ENCODE data around the gene NUMA1.

GRCh38 chr11:72083414-72083813 lies 3.1 kb upstream of the NUMA1 start:
- TF ChIP-seq, protein P1, sequence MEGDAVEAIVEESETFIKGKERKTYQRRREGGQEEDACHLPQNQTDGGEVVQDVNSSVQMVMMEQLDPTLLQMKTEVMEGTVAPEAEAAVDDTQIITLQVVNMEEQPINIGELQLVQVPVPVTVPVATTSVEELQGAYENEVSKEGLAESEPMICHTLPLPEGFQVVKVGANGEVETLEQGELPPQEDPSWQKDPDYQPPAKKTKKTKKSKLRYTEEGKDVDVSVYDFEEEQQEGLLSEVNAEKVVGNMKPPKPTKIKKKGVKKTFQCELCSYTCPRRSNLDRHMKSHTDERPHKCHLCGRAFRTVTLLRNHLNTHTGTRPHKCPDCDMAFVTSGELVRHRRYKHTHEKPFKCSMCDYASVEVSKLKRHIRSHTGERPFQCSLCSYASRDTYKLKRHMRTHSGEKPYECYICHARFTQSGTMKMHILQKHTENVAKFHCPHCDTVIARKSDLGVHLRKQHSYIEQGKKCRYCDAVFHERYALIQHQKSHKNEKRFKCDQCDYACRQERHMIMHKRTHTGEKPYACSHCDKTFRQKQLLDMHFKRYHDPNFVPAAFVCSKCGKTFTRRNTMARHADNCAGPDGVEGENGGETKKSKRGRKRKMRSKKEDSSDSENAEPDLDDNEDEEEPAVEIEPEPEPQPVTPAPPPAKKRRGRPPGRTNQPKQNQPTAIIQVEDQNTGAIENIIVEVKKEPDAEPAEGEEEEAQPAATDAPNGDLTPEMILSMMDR (conservative IDR thresholded peaks at IDR 0.05): no peak
- no peak for TF ChIP-seq ZFX (IDR thresholded peaks at IDR 0.05)
